Hepatocyte (in vitro differentiated cells): ENCODE data around the gene LEPR.

Source experiments
- EZH2 ChIP-seq: fragments of 200-600 bp; sonication (generic); IDR thresholded peaks from 2 replicates; pipeline ENCODE4 v1.6.1; 2016; ENCODE audit warnings: antibody characterized with exemption, mild to moderate bottlenecking, borderline replicate concordance
- EZH2phosphoT487 ChIP-seq: fragments of 200-600 bp; sonication (generic); IDR thresholded peaks from one replicate; pipeline ENCODE4 v1.6.1; 2018; ENCODE audit warnings: antibody characterized with exemption, mild to moderate bottlenecking, low read depth, moderate library complexity; ENCODE audit not compliant: unreplicated experiment, severe bottlenecking
- TF ChIP-seq, protein P1 (sequence below): fragments of 200-600 bp; sonication (generic); IDR thresholded peaks from 2 replicates; pipeline ENCODE4 v1.5.1; 2016; ENCODE audit warnings: antibody characterized with exemption, mild to moderate bottlenecking; ENCODE audit not compliant: poor library complexity

DNA sequence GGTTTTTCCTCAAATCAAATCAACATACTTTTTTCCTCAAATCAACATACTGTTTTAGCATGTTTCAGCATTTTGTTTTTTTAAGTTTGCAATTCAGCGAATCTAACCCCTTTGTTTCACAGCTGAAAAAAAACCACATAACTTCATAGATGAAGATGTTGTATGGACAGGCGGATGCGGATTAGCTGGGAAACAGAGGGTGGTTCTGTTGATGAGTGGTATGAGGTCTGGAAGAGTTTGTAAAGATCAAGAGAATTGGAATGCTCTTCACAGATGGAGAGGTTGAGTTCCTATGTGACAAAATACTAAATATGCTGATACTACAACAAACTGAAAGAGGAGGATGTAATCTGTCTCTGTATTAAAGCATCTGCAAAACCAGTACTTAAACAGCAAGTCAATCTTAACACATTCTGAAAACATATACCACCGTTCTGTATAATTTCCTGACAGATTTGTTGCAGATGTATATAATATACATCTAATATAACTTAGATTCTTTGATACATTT lies 10.6 kb upstream of the LEPR start:
- TF ChIP-seq, protein P1, sequence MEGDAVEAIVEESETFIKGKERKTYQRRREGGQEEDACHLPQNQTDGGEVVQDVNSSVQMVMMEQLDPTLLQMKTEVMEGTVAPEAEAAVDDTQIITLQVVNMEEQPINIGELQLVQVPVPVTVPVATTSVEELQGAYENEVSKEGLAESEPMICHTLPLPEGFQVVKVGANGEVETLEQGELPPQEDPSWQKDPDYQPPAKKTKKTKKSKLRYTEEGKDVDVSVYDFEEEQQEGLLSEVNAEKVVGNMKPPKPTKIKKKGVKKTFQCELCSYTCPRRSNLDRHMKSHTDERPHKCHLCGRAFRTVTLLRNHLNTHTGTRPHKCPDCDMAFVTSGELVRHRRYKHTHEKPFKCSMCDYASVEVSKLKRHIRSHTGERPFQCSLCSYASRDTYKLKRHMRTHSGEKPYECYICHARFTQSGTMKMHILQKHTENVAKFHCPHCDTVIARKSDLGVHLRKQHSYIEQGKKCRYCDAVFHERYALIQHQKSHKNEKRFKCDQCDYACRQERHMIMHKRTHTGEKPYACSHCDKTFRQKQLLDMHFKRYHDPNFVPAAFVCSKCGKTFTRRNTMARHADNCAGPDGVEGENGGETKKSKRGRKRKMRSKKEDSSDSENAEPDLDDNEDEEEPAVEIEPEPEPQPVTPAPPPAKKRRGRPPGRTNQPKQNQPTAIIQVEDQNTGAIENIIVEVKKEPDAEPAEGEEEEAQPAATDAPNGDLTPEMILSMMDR = no peak
- no peak for TF ChIP-seq EZH2
- TF ChIP-seq EZH2phosphoT487 = no peak
